OCI-LY3 (cell line): ENCODE data around the gene SLN.

Experiments
- EZH2phosphoT487 ChIP-seq: fragments of 200-600 bp; shearing (Covaris generic); IDR thresholded peaks from 2 replicates; pipeline ENCODE4 v1.6.1; 2018; ENCODE audit warnings: antibody characterized with exemption, mixed run types, low read depth
- TF ChIP-seq, protein P1 (sequence below): fragments of 200-600, 300-600 bp; sonication (generic); IDR thresholded peaks from 2 replicates; pipeline ENCODE4 v1.5.1; 2014; ENCODE audit warnings: antibody characterized with exemption, low read length, low read depth

DNA sequence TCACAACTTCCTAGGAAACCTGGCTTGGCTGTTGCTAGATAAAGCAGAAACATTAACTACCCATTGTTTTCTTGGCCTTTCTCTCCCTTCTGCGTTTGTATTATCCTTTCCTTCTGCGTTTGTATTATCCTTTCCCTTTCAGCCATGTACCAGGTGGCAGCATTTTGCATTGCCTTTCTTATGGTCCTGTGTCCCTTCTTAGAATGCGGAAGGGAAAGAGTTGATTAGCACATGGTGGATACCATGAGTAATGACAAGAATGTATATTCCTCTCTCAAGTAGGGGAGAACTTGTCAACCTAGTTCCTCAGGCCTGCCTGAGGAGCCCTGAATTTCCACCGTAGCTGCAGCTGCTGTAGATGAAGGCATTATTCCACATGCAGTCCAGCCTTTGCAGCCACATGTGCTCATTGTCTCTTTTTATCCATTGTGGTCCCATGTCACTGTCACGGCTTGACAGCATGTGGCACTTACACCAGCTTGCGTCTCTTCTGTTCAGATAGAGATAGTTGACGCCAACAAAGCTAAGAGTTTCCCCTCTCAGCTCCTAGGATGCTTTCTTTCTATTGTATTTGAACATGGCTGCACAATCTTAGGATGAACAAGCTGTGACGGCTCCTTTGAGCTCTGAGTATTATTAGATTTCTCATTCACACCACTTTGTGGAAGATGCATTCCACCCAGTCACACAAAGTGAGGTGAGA lies 44.8 kb downstream of the SLN start:
- TF ChIP-seq, protein P1, sequence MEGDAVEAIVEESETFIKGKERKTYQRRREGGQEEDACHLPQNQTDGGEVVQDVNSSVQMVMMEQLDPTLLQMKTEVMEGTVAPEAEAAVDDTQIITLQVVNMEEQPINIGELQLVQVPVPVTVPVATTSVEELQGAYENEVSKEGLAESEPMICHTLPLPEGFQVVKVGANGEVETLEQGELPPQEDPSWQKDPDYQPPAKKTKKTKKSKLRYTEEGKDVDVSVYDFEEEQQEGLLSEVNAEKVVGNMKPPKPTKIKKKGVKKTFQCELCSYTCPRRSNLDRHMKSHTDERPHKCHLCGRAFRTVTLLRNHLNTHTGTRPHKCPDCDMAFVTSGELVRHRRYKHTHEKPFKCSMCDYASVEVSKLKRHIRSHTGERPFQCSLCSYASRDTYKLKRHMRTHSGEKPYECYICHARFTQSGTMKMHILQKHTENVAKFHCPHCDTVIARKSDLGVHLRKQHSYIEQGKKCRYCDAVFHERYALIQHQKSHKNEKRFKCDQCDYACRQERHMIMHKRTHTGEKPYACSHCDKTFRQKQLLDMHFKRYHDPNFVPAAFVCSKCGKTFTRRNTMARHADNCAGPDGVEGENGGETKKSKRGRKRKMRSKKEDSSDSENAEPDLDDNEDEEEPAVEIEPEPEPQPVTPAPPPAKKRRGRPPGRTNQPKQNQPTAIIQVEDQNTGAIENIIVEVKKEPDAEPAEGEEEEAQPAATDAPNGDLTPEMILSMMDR: no peak
- no peak for TF ChIP-seq EZH2phosphoT487
